BLaER1 treated with 17β-estradiol and CSF1 and Interleukin-3, amounts not matched to agents 10 nM and 100 nM (cell line): ENCODE results near the gene ZNF629.

Experiments
- H3K27ac ChIP-seq, 11 experiments: shearing (Covaris generic); formaldehyde crosslinking; 2 replicates each; pipeline ENCODE4 v1.8.1; 2022
- H3K27me3 ChIP-seq, 11 experiments: shearing (Covaris generic); formaldehyde crosslinking; 2 replicates each; pipeline ENCODE4 v1.8.1; 2022
- H3K36me3 ChIP-seq, 11 experiments: shearing (Covaris generic); formaldehyde crosslinking; 2 replicates each; pipeline ENCODE4 v1.8.1; 2022
- H3K4me1 ChIP-seq, 10 experiments: shearing (Covaris generic); formaldehyde crosslinking; 2 replicates each; pipeline ENCODE4 v1.8.1; 2022
- H3K4me2 ChIP-seq, 11 experiments: shearing (Covaris generic); formaldehyde crosslinking; 2 replicates each; pipeline ENCODE4 v1.8.1; 2022
- H3K4me3 ChIP-seq, 10 experiments: shearing (Covaris generic); formaldehyde crosslinking; 2 replicates each; pipeline ENCODE4 v1.8.1; 2022
- H3K9ac ChIP-seq, 11 experiments: shearing (Covaris generic); formaldehyde crosslinking; 2 replicates each; pipeline ENCODE4 v1.8.1; 2022
- H3K9me3 ChIP-seq, 11 experiments: shearing (Covaris generic); formaldehyde crosslinking; replicated peaks in 1 of 11; 2 replicates each; pipeline ENCODE4 v1.8.1; 2022
- H4K20me1 ChIP-seq, 11 experiments: shearing (Covaris generic); formaldehyde crosslinking; 2 replicates each; pipeline ENCODE4 v1.8.1; 2022
- Cebpa-rat ChIP-seq, 11 experiments: shearing (Covaris generic); IDR thresholded peaks; 2 replicates each; pipeline ENCODE4 v1.8.1; 2022

The ZNF629 gene

GRCh38 chr16:30793508-30794069 is 6.6 kb upstream of the ZNF629 start:
- TF ChIP-seq Cebpa-rat (IDR thresholded peaks at IDR 0.05), result no peak
- H3K27me3 ChIP-seq, result no peaks in the 10 kb centered on the region
- H3K4me2 ChIP-seq, result no peak overlapping the region
- no peaks in the 10 kb centered on the region for H3K9me3 ChIP-seq
- no peaks in the 10 kb centered on the region for H3K36me3 ChIP-seq
- peaks cover 0 to 4% (median 2%) of the 10 kb centered on the region in 10 experiments; a peak in 18 of 20 replicates for H3K4me1 ChIP-seq
- no peak overlapping the region for H3K4me3 ChIP-seq
- H3K27ac ChIP-seq, result no peak overlapping the region
- no peaks in the 10 kb centered on the region for H4K20me1 ChIP-seq
- no peak overlapping the region for H3K9ac ChIP-seq

DNA sequence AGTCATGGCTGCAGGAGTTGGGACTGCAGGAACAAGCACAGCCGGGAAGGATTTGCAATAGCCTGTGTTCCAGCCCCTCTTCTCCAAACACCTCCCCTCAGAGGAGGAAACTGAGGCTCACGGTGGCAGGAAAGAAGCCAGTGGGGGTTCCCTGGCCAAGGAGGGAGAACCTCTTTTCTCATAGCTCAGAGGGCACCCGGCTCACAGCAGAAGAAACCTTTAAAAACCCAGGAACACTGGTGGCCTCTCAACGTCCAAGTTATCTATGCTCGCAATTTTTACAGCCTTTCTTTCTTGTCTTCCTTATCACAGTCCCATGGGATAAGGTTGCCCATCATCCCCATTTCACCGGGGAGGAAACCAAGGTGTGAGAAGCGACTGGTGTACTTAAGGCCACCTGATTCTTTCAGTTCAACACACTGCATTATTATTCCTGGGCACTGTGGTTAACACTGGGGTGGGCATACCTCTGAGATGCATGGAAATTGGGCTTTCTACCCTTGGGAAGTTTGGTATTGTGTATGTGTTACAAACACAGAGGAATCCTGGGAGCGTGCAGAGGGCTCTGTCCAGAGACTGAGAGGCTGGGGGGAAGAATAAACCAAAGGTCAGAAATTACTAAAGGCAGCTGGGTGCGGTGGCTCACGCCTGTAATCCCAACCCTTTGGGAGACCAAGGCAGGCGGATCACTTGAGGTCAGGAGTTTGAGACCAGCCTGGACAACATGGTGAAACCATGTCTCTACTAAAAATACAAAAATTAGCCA is 791 bp upstream of the ZNF629 start:
- H3K9me3 ChIP-seq, result no peaks in the 10 kb centered on the region
- peaks cover 13 to 28% (median 22%) of the 10 kb centered on the region in 11 experiments for H3K36me3 ChIP-seq
- peak overlapping the region; percentile 83 to 97 (median 91) for H3K4me2 ChIP-seq
- H3K27ac ChIP-seq, result peak overlapping the region; percentile 85 to 95 (median 92)
- H4K20me1 ChIP-seq, result peaks cover 0 to 28% (median 11%) of the 10 kb centered on the region in 11 experiments; a peak in 12 of 22 replicates
- peaks cover 22 to 30% (median 27%) of the 10 kb centered on the region in 10 experiments for H3K4me1 ChIP-seq
- TF ChIP-seq Cebpa-rat (IDR thresholded peaks at IDR 0.05), result no peak
- H3K9ac ChIP-seq, result peak overlapping the region; percentile 89 to 97 (median 96)
- no peaks in the 10 kb centered on the region for H3K27me3 ChIP-seq
- H3K4me3 ChIP-seq, result peak overlapping the region; percentile 71 to 98 (median 91)

- Histone ChIP-seq H3K4me1 (peaks cover 22 to 30% (median 27%) of the 10 kb centered on the region in 10 experiments), H3K4me3 (peak overlapping the region; percentile 71 to 98 (median 91)), H4K20me1 (peaks cover 0 to 43% (median 26%) of the 10 kb centered on the region in 11 experiments; a peak in 14 of 22 replicates), H3K4me2 (peak overlapping the region; percentile 88 to 99 (median 97)), H3K27me3 (no peaks in the 10 kb centered on the region), H3K9me3 (no peaks in the 10 kb centered on the region), H3K36me3 (peaks cover 28 to 42% (median 37%) of the 10 kb centered on the region in 11 experiments), H3K9ac (peak overlapping the region; percentile 89 to 97 (median 96)), H3K27ac (peak overlapping the region; percentile 85 to 95 (median 92))
- TF ChIP-seq Cebpa-rat (IDR thresholded peaks at IDR 0.05), result no peak
Observed at GRCh38 chr16:30786115-30786935, 680 bp downstream of the ZNF629 start.

- Histone ChIP-seq H3K4me3 (peak overlapping the region; percentile 71 to 98 (median 91)), H4K20me1 (peaks cover 0 to 52% (median 29%) of the 10 kb centered on the region in 11 experiments; a peak in 16 of 22 replicates), H3K9me3 (no peaks in the 10 kb centered on the region), H3K36me3 (peaks cover 34 to 51% (median 46%) of the 10 kb centered on the region in 11 experiments), H3K4me1 (peaks cover 22 to 30% (median 27%) of the 10 kb centered on the region in 10 experiments), H3K27ac (peak overlapping the region in 5 of 11 experiments; percentile 90 to 95 (median 92); a peak in 7 of 22 replicates), H3K4me2 (peak overlapping the region; percentile 88 to 99 (median 97)), H3K27me3 (no peaks in the 10 kb centered on the region), H3K9ac (peak overlapping the region; percentile 89 to 97 (median 96))
- no peak for TF ChIP-seq Cebpa-rat (IDR thresholded peaks at IDR 0.05)
Observed at GRCh38 chr16:30785126-30786106, 1.6 kb downstream of the ZNF629 start.

GRCh38 chr16:30784215-30784614 is 2.8 kb downstream of the ZNF629 start:
- H3K4me1 ChIP-seq, result peaks cover 22 to 30% (median 27%) of the 10 kb centered on the region in 10 experiments
- peaks cover 0 to 63% (median 35%) of the 10 kb centered on the region in 11 experiments; a peak in 16 of 22 replicates for H4K20me1 ChIP-seq
- no peak overlapping the region for H3K9ac ChIP-seq
- H3K27ac ChIP-seq, result no peak overlapping the region
- H3K4me3 ChIP-seq, result no peak overlapping the region
- no peaks in the 10 kb centered on the region for H3K9me3 ChIP-seq
- no peak overlapping the region for H3K4me2 ChIP-seq
- H3K27me3 ChIP-seq, result no peaks in the 10 kb centered on the region
- peaks cover 34 to 63% (median 57%) of the 10 kb centered on the region in 11 experiments for H3K36me3 ChIP-seq
- no peak for TF ChIP-seq Cebpa-rat (IDR thresholded peaks at IDR 0.05)

DNA sequence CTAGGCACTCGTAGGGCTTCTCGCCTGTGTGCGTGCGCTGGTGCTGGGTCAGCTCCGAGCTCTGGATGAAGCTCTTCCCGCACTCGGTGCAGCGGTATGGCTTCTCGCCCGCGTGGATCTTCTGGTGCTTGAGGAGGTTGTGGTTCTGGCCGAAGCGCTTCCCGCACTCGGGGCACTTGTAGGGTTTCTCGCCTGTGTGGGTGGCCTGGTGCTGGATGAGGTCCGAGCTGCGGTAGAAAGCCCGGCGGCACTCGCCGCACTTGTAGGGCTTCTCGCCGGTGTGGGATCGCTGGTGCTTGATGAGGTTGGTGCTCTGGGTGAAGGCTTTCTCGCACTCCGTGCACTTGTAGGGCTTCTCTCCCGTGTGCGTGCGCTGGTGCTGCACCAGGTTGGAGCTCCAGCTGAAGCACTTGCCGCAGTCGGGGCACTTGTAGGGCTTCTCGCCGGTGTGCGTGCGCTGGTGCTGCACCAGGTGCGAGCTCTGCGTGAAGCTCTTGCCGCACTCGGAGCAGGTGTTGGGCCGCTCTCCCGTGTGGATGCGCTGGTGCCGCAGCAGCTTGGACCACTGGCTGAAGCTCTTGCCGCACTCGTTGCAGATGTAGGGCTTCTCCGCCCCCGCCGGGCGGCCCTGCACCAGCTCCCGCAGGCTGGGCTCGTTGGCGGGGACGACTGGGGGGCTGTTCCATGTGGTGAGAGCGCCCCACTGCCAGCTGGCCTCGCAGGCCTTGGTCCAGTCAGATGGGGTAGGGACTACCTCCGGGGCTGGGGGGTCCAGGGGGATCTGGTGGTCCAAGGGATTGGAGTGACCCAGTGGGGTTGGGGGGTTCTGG is 3.5 kb downstream of the ZNF629 start:
- H3K9ac ChIP-seq, result no peak overlapping the region
- no peak overlapping the region for H3K27ac ChIP-seq
- H3K27me3 ChIP-seq, result no peaks in the 10 kb centered on the region
- H3K36me3 ChIP-seq, result peaks cover 34 to 70% (median 62%) of the 10 kb centered on the region in 11 experiments
- H4K20me1 ChIP-seq, result peaks cover 0 to 70% (median 42%) of the 10 kb centered on the region in 11 experiments; a peak in 16 of 22 replicates
- H3K4me1 ChIP-seq, result peaks cover 19 to 31% (median 24%) of the 10 kb centered on the region in 10 experiments
- no peaks in the 10 kb centered on the region for H3K9me3 ChIP-seq
- no peak overlapping the region for H3K4me2 ChIP-seq
- no peak for TF ChIP-seq Cebpa-rat (IDR thresholded peaks at IDR 0.05)
- no peak overlapping the region for H3K4me3 ChIP-seq

- Histone ChIP-seq H3K4me3 (no peak overlapping the region), H3K9ac (no peak overlapping the region), H3K4me2 (no peak overlapping the region), H3K9me3 (no peaks in the 10 kb centered on the region), H3K4me1 (peaks cover 11 to 28% (median 19%) of the 10 kb centered on the region in 10 experiments), H3K36me3 (peaks cover 34 to 77% (median 62%) of the 10 kb centered on the region in 11 experiments), H4K20me1 (peaks cover 0 to 78% (median 50%) of the 10 kb centered on the region in 11 experiments; a peak in 16 of 22 replicates), H3K27ac (no peak overlapping the region), H3K27me3 (no peaks in the 10 kb centered on the region)
- no peak for TF ChIP-seq Cebpa-rat (IDR thresholded peaks at IDR 0.05)
Observed at GRCh38 chr16:30782486-30783279, 4.3 kb downstream of the ZNF629 start.
